HG03097 (cell line): ENCODE measurements around the gene CELA3A.
"Not testable (repeated sequence)": the region's sequence is repeated elsewhere in the genome, so short reads cannot be mapped to it uniquely, and the experiment has no call there.

Experiments used
- ATAC-seq: cut with Tn5 transposase; IDR thresholded peaks from one replicate; pipeline ENCODE4 v1.9.1; 2021; ENCODE audit not compliant: unreplicated experiment, low FRiP score

CELA3A gene

GRCh38 chr1:22001409-22001808, at the start of gene CELA3A:
Gene CELA3A, plus strand, starts transcription at chr1:22001657. Its CDS starts 18 bp downstream, at chr1:22001675.
- ATAC-seq = no peak

GRCh38 chr1:21952786-21953520, 48.5 kb upstream of the CELA3A start:
- no peak for ATAC-seq

GRCh38 chr1:21955058-21955457, 46.4 kb upstream of the CELA3A start:
- ATAC-seq = no peak

- no peak for ATAC-seq
These were observed 45.8 kb upstream of the CELA3A start for GRCh38 chr1:21955501-21956281.

GRCh38 chr1:21956720-21957552, 44.5 kb upstream of the CELA3A start:
- ATAC-seq = no peak

- no peak for ATAC-seq
These were observed 40.1 kb upstream of the CELA3A start for GRCh38 chr1:21961337-21961736.

GRCh38 chr1:21961799-21962198, 39.7 kb upstream of the CELA3A start:
- ATAC-seq = no peak

- ATAC-seq = no peak
These were observed 37.8 kb upstream of the CELA3A start for GRCh38 chr1:21963477-21964217.

- ATAC-seq = no peak
These were observed 35.0 kb upstream of the CELA3A start for GRCh38 chr1:21966247-21967000.

- not testable (repeated sequence) for ATAC-seq
These were observed 34.2 kb upstream of the CELA3A start for GRCh38 chr1:21967216-21967615.

- ATAC-seq = not testable (repeated sequence)
These were observed 32.4 kb upstream of the CELA3A start for GRCh38 chr1:21969066-21969465.

GRCh38 chr1:21970523-21970922, 30.9 kb upstream of the CELA3A start:
- not testable (repeated sequence) for ATAC-seq

GRCh38 chr1:21972973-21973441, 28.4 kb upstream of the CELA3A start:
- ATAC-seq = not testable (repeated sequence)

- not testable (repeated sequence) for ATAC-seq
These were observed 27.5 kb upstream of the CELA3A start for GRCh38 chr1:21973948-21974347.

- ATAC-seq = not testable (repeated sequence)
These were observed 26.8 kb upstream of the CELA3A start for GRCh38 chr1:21974699-21975098.

GRCh38 chr1:21975296-21975695, 26.2 kb upstream of the CELA3A start:
- not testable (repeated sequence) for ATAC-seq

- ATAC-seq = not testable (repeated sequence)
These were observed 24.7 kb upstream of the CELA3A start, which contains the start of gene CELA3B for GRCh38 chr1:21976703-21977239. Gene CELA3B, plus strand, starts transcription at chr1:21977022. Its CDS starts 18 bp downstream, at chr1:21977040.

- not testable (repeated sequence) for ATAC-seq
These were observed 23.2 kb upstream of the CELA3A start for GRCh38 chr1:21978209-21978608.
